GM04504 (cell line): ENCODE measurements around the gene ANAPC1.
"Not testable (repeated sequence)": the region's sequence is repeated elsewhere in the genome, so short reads cannot be mapped to it uniquely, and the experiment has no call there.

Experiments used
- DNase-seq: peaks from one replicate; pipeline ENCODE4 v3.0.0-alpha.2; 2012; ENCODE audit warnings: low read depth

Gene ANAPC1

GRCh38 chr2:111903930-111904439 lies 20.0 kb upstream of the ANAPC1 start:
- no peak for DNase-seq

GRCh38 chr2:111903516-111903915 lies 19.5 kb upstream of the ANAPC1 start:
- DNase-seq = no peak

- DNase-seq = no peak
Measured at GRCh38 chr2:111900859-111901258, 16.9 kb upstream of the ANAPC1 start.

GRCh38 chr2:111898703-111899514 lies 14.9 kb upstream of the ANAPC1 start:
- DNase-seq = no peak

GRCh38 chr2:111897924-111898702 lies 14.1 kb upstream of the ANAPC1 start, which contains the start of gene MERTK:
Gene MERTK (plus strand): TSS chr2:111898607. CDS start chr2:111898736, 129 bp downstream.
- DNase-seq = no peak

GRCh38 chr2:111897630-111897923 lies 13.6 kb upstream of the ANAPC1 start:
- DNase-seq = no peak

- DNase-seq = no peak
Measured at GRCh38 chr2:111896576-111896975, 12.6 kb upstream of the ANAPC1 start.

- no peak for DNase-seq
Measured at GRCh38 chr2:111896024-111896423, 12.0 kb upstream of the ANAPC1 start.

GRCh38 chr2:111884592-111884964 lies 585 bp upstream of the ANAPC1 start:
- no peak for DNase-seq

- not testable (repeated sequence) for DNase-seq
Measured at GRCh38 chr2:111872806-111873205, 11.2 kb downstream of the ANAPC1 start.

- DNase-seq = not testable (repeated sequence)
Measured at GRCh38 chr2:111865124-111865523, 18.9 kb downstream of the ANAPC1 start.

- not testable (repeated sequence) for DNase-seq
Measured at GRCh38 chr2:111860005-111860404, 24.0 kb downstream of the ANAPC1 start.

- not testable (repeated sequence) for DNase-seq
Measured at GRCh38 chr2:111852544-111852943, 31.4 kb downstream of the ANAPC1 start.

- DNase-seq = not testable (repeated sequence)
Measured at GRCh38 chr2:111850646-111851045, 33.3 kb downstream of the ANAPC1 start.

GRCh38 chr2:111839625-111840282 lies 44.2 kb downstream of the ANAPC1 start:
- DNase-seq = not testable (repeated sequence)

GRCh38 chr2:111838992-111839391 lies 45.0 kb downstream of the ANAPC1 start:
- not testable (repeated sequence) for DNase-seq

- DNase-seq = not testable (repeated sequence)
Measured at GRCh38 chr2:111834221-111834620, 49.8 kb downstream of the ANAPC1 start.

- not testable (repeated sequence) for DNase-seq
Measured at GRCh38 chr2:111830479-111830878, 53.5 kb downstream of the ANAPC1 start.

GRCh38 chr2:111828217-111828766 lies 55.7 kb downstream of the ANAPC1 start:
- DNase-seq = not testable (repeated sequence)

- not testable (repeated sequence) for DNase-seq
Measured at GRCh38 chr2:111812970-111813622, 70.9 kb downstream of the ANAPC1 start.

- DNase-seq = not testable (repeated sequence)
Measured at GRCh38 chr2:111790633-111791032, 93.4 kb downstream of the ANAPC1 start.

GRCh38 chr2:111784081-111784480 lies 99.9 kb downstream of the ANAPC1 start:
- not testable (repeated sequence) for DNase-seq
